Effector memory CD8-positive, alpha-beta T cell (primary cell): ENCODE results near the gene PBX4.
A peak's percentile ranks its signal among the peaks of the same experiment; 100 is the strongest.

Experiments used
- ATAC-seq: fragments of 150-1000 bp; cut with Tn5 transposase; replicated peaks from 2 replicates; pipeline ENCODE4 v1.10.0; 2021; ENCODE audit warnings: mild to moderate bottlenecking, moderate library complexity
- DNase-seq, 3 experiments: peaks; one replicate each; pipeline ENCODE4 v3.0.0; 2021
- H3K27ac Mint-ChIP-seq, 2 donors: one replicate each; pipeline ENCODE4 v1.8.0; 2022; ENCODE audit warnings: mild to moderate bottlenecking in 2 of 2, mixed read lengths in 2 of 2, moderate library complexity in 2 of 2
- H3K27me3 Mint-ChIP-seq, 2 donors: one replicate each; pipeline ENCODE4 v1.8.0; 2022; ENCODE audit warnings: mixed read lengths in 2 of 2
- H3K36me3 Mint-ChIP-seq: one replicate; pipeline ENCODE4 v1.8.0; 2022; ENCODE audit warnings: mild to moderate bottlenecking, moderate library complexity, mixed read lengths; ENCODE audit not compliant: insufficient read depth
- H3K4me1 Mint-ChIP-seq, 2 donors: one replicate each; pipeline ENCODE4 v1.8.0; 2022; ENCODE audit warnings: low read depth in 2 of 2, mixed read lengths in 2 of 2
- H3K4me3 Mint-ChIP-seq, 2 donors: one replicate each; pipeline ENCODE4 v1.8.0; 2022; ENCODE audit warnings: mild to moderate bottlenecking in 2 of 2, mixed read lengths in 2 of 2, moderate library complexity in 2 of 2
- H3K9me3 Mint-ChIP-seq, 2 donors: one replicate each; pipeline ENCODE4 v1.8.0; 2022; ENCODE audit warnings: mixed read lengths in 2 of 2

PBX4 gene

DNA sequence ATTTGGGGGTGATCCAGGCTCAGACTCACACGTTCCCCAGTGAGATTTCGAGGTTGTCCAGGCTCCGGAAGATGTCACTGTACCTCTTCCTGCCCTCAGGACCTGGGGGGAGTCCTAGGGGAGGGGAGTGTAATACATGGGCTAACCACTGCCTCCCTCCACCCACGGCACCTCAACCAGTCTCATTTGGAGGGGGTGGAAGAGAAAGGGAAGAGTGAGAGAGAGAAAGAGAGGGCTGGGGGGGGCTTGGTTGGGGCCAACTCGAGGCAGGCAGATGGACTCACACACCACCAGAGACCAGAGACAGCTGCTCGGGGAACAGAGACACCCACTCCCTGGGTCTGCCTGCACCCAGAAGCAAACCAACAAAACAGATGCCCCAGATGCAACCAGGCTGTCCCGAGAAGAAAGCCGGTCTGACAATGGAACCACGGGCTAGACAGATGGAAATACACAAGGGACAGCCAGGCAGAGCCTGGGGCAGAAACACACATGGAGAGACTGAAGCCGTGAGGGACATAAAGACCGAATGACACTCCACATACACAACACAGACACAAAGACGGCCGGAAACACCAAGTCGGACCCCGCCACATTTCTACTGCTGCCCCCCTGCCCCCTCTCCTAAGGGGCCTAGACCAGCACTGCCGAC is 24.1 kb upstream of the PBX4 start:
- DNase-seq (peak; percentile 37 to 45 (median 39)), ATAC-seq (peak; percentile 61)
- Mint-ChIP-seq H3K27me3 (no peaks in the 10 kb centered on the region), H3K9me3 (no peaks in the 10 kb centered on the region), H3K4me1 (peaks cover 21 to 22% of the 10 kb centered on the region in 2 donors), H3K4me3 (peak overlapping the region; percentile 98 to 100), H3K27ac (peak overlapping the region; percentile 96 to 97), H3K36me3 (peaks cover 56% of the 10 kb centered on the region)

- peaks cover 91% of the 10 kb centered on the region for H3K36me3 Mint-ChIP-seq
- no peak for ATAC-seq
- H3K27ac Mint-ChIP-seq, result no peak overlapping the region
- no peak for DNase-seq
- H3K4me1 Mint-ChIP-seq, result peaks cover 22 to 33% of the 10 kb centered on the region in 2 donors
- H3K9me3 Mint-ChIP-seq, result no peaks in the 10 kb centered on the region
- no peak overlapping the region for H3K4me3 Mint-ChIP-seq
- no peaks in the 10 kb centered on the region for H3K27me3 Mint-ChIP-seq
These were observed 19.2 kb upstream of the PBX4 start for GRCh38 chr19:19637523-19638251.

GRCh38 chr19:19637186-19637522 is 18.7 kb upstream of the PBX4 start:
- Mint-ChIP-seq H3K4me3 (no peak overlapping the region), H3K27ac (no peak overlapping the region), H3K9me3 (no peaks in the 10 kb centered on the region), H3K27me3 (no peaks in the 10 kb centered on the region), H3K36me3 (peaks cover 91% of the 10 kb centered on the region), H3K4me1 (peaks cover 19 to 29% of the 10 kb centered on the region in 2 donors)
- ATAC-seq (no peak), DNase-seq (no peak)

DNA sequence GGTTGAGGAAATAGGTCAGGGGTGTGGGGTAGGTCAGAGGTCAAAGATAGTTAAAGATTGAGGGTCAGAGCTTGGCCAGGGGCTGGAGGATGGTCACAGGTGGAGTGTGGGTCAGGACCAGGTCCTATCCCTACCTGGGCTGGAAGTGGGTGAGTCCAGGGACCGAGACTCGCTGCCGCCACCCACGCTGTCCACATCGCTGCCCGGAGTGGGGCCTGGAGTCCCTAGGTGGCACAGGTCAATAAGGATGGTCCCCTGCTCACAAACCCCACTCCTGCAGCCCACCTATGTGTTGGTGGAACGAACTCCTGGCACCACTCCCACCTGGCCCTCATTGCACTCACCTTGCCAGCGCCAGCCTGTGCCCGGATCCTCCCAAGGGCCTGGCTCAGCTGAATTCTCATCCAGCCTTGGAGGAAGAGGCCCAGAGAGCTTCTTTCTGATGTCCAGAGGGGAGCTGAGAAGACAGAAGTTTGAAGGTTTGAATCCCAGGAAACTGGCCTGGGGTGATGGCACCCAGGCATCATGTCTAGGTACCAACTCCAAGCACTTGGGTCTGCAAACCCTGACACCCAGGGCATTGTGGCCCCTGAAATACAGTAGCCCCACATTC is 18.2 kb upstream of the PBX4 start:
- DNase-seq (no peak), ATAC-seq (no peak)
- H3K9me3 Mint-ChIP-seq, result no peaks in the 10 kb centered on the region
- H3K4me1 Mint-ChIP-seq, result peaks cover 15 to 25% of the 10 kb centered on the region in 2 donors
- H3K27me3 Mint-ChIP-seq, result no peaks in the 10 kb centered on the region
- peaks cover 91% of the 10 kb centered on the region for H3K36me3 Mint-ChIP-seq
- no peak overlapping the region for H3K27ac Mint-ChIP-seq
- no peak overlapping the region for H3K4me3 Mint-ChIP-seq

GRCh38 chr19:19635313-19635702 is 16.8 kb upstream of the PBX4 start:
- peaks cover 15 to 22% of the 10 kb centered on the region in 2 donors for H3K4me1 Mint-ChIP-seq
- H3K36me3 Mint-ChIP-seq, result peaks cover 87% of the 10 kb centered on the region
- H3K9me3 Mint-ChIP-seq, result no peaks in the 10 kb centered on the region
- ATAC-seq (no peak), DNase-seq (no peak)
- peak overlapping the region in 1 of 2 donors; percentile 79 for H3K27ac Mint-ChIP-seq
- no peak overlapping the region for H3K4me3 Mint-ChIP-seq
- H3K27me3 Mint-ChIP-seq, result no peaks in the 10 kb centered on the region

DNA sequence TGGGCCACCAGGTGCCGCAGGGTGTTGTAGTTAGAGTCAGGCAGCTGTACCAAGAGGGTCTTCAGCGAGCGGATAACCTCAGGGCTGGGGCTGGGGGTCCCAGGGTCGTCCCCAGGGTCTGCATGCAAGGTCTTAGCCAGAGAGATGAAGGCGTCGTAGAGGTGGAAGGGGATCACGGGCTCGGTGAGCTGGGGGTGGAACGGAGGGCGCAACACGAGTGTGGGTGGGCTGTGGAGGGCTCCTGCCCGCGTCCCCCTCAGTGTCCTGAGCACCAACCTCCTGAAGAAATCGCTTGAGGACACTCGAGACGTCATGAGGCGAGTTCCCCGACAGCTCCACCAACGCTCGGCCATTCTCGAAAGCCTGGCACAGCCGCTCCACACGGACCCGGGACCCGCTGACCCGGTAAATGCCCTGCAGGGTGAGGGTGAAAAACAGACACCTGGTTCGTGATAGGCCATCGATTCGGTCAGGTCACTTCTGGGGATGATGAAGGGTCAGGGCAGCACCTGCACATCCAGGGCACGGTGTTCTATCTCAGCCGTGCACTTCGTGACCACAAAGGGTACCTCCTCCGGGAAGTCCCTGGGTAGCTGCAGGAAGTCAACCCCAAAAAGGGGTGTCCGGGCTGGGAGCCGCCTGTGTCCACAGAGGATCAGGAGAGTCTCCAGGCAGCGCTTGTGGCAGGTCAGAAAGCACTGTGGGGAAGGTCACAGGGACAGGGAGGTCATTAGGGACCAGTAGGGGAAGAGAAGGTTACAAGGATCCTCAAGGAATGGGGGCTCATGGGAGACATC is 16.2 kb upstream of the PBX4 start:
- no peaks in the 10 kb centered on the region for H3K27me3 Mint-ChIP-seq
- peaks cover 15 to 21% of the 10 kb centered on the region in 2 donors for H3K4me1 Mint-ChIP-seq
- no peaks in the 10 kb centered on the region for H3K9me3 Mint-ChIP-seq
- peaks cover 82% of the 10 kb centered on the region for H3K36me3 Mint-ChIP-seq
- no peak overlapping the region for H3K4me3 Mint-ChIP-seq
- no peak for ATAC-seq
- no peak for DNase-seq
- peak overlapping the region; percentile 12 to 66 for H3K27ac Mint-ChIP-seq

DNA sequence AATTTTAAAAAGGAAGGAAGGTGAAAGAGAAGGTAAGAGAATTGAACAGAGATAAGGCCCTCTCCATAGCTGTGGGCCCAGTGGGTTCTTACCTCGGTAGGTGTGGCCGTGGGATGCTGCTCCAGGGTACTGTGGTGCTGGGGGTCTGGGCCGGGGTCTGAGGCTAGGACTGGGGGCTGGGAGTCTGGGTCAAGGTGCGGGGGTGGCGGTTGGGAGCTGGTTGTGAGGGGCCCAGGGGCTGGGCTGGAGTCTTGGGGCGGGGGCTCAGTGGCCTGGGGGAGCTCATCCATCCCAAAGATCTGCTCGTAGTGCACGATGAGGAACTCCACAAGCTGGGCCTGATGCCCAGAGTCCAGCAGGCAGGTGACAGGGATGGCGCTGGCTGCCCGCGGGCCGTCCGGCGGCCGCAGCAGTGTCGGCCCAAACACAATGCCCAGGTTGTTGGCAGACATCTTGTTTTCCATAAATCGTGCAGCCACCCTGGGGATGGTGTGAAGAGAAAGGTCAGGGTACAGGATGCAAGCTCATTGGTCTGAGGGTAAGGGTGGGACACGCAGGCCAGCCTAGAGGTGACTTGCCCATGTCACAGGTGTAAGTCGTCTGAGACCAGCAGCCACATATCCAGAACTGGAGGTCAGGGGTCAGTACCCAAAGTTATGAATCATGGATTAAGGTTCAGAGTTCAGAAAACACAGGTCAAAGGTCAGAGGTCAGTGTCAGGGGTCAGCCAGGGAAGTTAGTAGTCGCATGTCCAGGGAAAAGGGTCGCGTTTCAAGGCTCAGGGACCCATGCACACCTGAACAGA is 15.4 kb upstream of the PBX4 start:
- Mint-ChIP-seq H3K27ac (peak overlapping the region; percentile 12 to 66), H3K9me3 (no peaks in the 10 kb centered on the region), H3K27me3 (no peaks in the 10 kb centered on the region), H3K4me1 (peaks cover 15 to 20% of the 10 kb centered on the region in 2 donors), H3K36me3 (peaks cover 81% of the 10 kb centered on the region), H3K4me3 (no peak overlapping the region)
- no peak for DNase-seq
- ATAC-seq, result no peak

GRCh38 chr19:19632661-19633060 is 14.2 kb upstream of the PBX4 start:
- peak overlapping the region; percentile 39 to 41 for H3K27ac Mint-ChIP-seq
- peaks cover 78% of the 10 kb centered on the region for H3K36me3 Mint-ChIP-seq
- DNase-seq, result no peak
- H3K4me3 Mint-ChIP-seq, result no peak overlapping the region
- H3K27me3 Mint-ChIP-seq, result no peaks in the 10 kb centered on the region
- ATAC-seq, result no peak
- H3K9me3 Mint-ChIP-seq, result no peaks in the 10 kb centered on the region
- peaks cover 11 to 23% of the 10 kb centered on the region in 2 donors for H3K4me1 Mint-ChIP-seq

GRCh38 chr19:19631346-19631745 is 12.9 kb upstream of the PBX4 start:
- no peak for ATAC-seq
- H3K4me3 Mint-ChIP-seq, result no peak overlapping the region
- no peak for DNase-seq
- peak overlapping the region in 1 of 2 donors; percentile 59 for H3K27ac Mint-ChIP-seq
- peaks cover 24 to 36% of the 10 kb centered on the region in 2 donors for H3K4me1 Mint-ChIP-seq
- no peaks in the 10 kb centered on the region for H3K27me3 Mint-ChIP-seq
- H3K36me3 Mint-ChIP-seq, result peaks cover 78% of the 10 kb centered on the region
- H3K9me3 Mint-ChIP-seq, result no peaks in the 10 kb centered on the region

- no peak for DNase-seq
- Mint-ChIP-seq H3K27me3 (no peaks in the 10 kb centered on the region), H3K27ac (no peak overlapping the region), H3K4me3 (no peak overlapping the region), H3K9me3 (no peaks in the 10 kb centered on the region), H3K36me3 (peaks cover 71% of the 10 kb centered on the region), H3K4me1 (peaks cover 29 to 35% of the 10 kb centered on the region in 2 donors)
- no peak for ATAC-seq
These were observed 11.9 kb upstream of the PBX4 start for GRCh38 chr19:19630426-19630825.

DNA sequence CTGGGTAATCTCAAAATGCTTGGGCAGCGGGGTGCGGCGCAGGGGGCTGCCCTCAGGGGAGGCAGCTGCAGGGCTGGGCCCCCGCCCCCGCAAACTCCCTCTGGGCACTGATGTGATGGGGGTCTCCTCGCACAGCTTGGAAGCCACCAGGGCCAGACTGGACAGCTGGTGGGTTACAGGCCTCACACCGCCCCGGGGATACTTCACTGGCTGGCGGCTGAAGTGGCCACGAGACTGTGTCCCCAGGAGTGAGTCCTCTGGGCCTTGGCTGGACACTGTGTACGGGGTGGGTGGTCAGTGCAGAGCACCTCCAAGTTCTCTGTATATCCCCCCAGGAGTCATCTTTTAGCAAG is 11.6 kb upstream of the PBX4 start:
- peaks cover 29 to 35% of the 10 kb centered on the region in 2 donors for H3K4me1 Mint-ChIP-seq
- no peaks in the 10 kb centered on the region for H3K9me3 Mint-ChIP-seq
- DNase-seq (no peak), ATAC-seq (no peak)
- H3K27ac Mint-ChIP-seq, result peak overlapping the region in 1 of 2 donors; percentile 98
- H3K36me3 Mint-ChIP-seq, result peaks cover 67% of the 10 kb centered on the region
- no peaks in the 10 kb centered on the region for H3K27me3 Mint-ChIP-seq
- H3K4me3 Mint-ChIP-seq, result no peak overlapping the region

DNA sequence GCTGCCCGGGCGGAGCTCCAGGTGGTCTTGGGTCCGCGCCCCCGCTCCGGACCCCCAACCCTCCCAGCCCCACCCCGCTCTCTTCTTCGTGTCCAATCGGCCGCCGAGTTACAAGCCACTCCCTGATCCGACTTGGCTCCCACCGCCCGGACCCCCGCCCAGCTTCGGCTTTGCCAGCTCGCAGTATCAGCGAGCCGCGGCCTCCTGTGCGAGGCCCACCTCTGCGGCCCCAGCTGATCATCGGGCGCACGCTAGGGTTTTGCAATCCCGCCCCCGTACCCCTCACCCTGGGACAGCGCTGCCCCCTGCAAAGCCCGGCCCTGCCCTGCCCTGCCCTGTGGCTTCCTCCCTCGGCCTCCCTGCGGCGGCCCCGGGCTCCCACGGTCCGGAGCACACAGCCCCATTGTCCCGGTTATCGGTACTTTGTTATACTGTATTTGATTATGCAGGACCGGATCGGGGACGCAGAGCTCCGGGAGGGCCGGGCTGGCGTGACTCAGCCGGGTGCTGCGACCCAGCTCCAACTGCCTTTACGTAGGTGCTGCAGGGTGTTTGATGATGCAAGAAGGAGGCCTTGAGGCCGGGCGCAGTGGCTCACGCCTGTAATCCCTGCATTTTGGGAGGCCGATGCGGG is 10.1 kb upstream of the PBX4 start:
- peak overlapping the region; percentile 89 to 98 for H3K27ac Mint-ChIP-seq
- peaks cover 26 to 29% of the 10 kb centered on the region in 2 donors for H3K4me1 Mint-ChIP-seq
- DNase-seq (peak; percentile 36 to 63 (median 63)), ATAC-seq (peak; percentile 64)
- H3K36me3 Mint-ChIP-seq, result peaks cover 57% of the 10 kb centered on the region
- peak overlapping the region; percentile 85 to 90 for H3K4me3 Mint-ChIP-seq
- H3K27me3 Mint-ChIP-seq, result no peaks in the 10 kb centered on the region
- no peaks in the 10 kb centered on the region for H3K9me3 Mint-ChIP-seq
